Measurements from ENCODE around the gene SEMA5B. TPM values are rescaled to one million over a fixed set of nuclear protein-coding genes. Genes with fewer than 3 reads are reported as not detected.

The SEMA5B gene
- total RNA-seq, 2 donors from 2014 or later: not detected

GRCh38 chr3:122946185-122946584 is 81.4 kb downstream of the SEMA5B start:
- no peak overlapping the region for H3K4me3 Mint-ChIP-seq

GRCh38 chr3:122945230-122945629 is 82.3 kb downstream of the SEMA5B start:
- Mint-ChIP-seq H3K4me1 (ENCODE audit: low read depth) (no peaks in the 10 kb centered on the region), H3K36me3 (ENCODE audit: insufficient read depth in 2 of 2) (no peaks in the 10 kb centered on the region), H3K9me3 (no peaks in the 10 kb centered on the region), H3K4me3 (no peak overlapping the region), H3K27me3 (ENCODE audit: low read depth) (peaks cover 8% of the 10 kb centered on the region), H3K27ac (no peak overlapping the region)
- DNase-seq (no peak), ATAC-seq (replicated peaks in 1 of 2) (no peak)

More at GRCh38 chr3:122946185-122946584, 81.4 kb downstream of the SEMA5B start:
- Mint-ChIP-seq H3K36me3 (ENCODE audit: insufficient read depth in 2 of 2) (no peaks in the 10 kb centered on the region), H3K9me3 (no peaks in the 10 kb centered on the region), H3K27me3 (ENCODE audit: low read depth) (peaks cover 8% of the 10 kb centered on the region), H3K4me1 (ENCODE audit: low read depth) (no peaks in the 10 kb centered on the region), H3K27ac (no peak overlapping the region)
- no peak for ATAC-seq (replicated peaks in 1 of 2)
- no peak for DNase-seq

GRCh38 chr3:122944671-122945161 is 82.8 kb downstream of the SEMA5B start:
- H3K27ac Mint-ChIP-seq: no peak overlapping the region
- H3K27me3 Mint-ChIP-seq (ENCODE audit: low read depth): peaks cover 8% of the 10 kb centered on the region
- no peaks in the 10 kb centered on the region for H3K36me3 Mint-ChIP-seq (ENCODE audit: insufficient read depth in 2 of 2)
- H3K9me3 Mint-ChIP-seq: no peaks in the 10 kb centered on the region
- ATAC-seq (replicated peaks in 1 of 2): no peak
- H3K4me1 Mint-ChIP-seq (ENCODE audit: low read depth): no peaks in the 10 kb centered on the region
- no peak overlapping the region for H3K4me3 Mint-ChIP-seq
- DNase-seq: no peak

- H3K36me3 Mint-ChIP-seq (ENCODE audit: insufficient read depth in 2 of 2): no peaks in the 10 kb centered on the region
- H3K4me1 Mint-ChIP-seq (ENCODE audit: low read depth): no peaks in the 10 kb centered on the region
- no peak overlapping the region for H3K27ac Mint-ChIP-seq
- DNase-seq: no peak
- no peaks in the 10 kb centered on the region for H3K9me3 Mint-ChIP-seq
- ATAC-seq (replicated peaks in 1 of 2): no peak
- peaks cover 8% of the 10 kb centered on the region for H3K27me3 Mint-ChIP-seq (ENCODE audit: low read depth)
- H3K4me3 Mint-ChIP-seq: no peak overlapping the region
Observed at GRCh38 chr3:122943828-122944190, 83.8 kb downstream of the SEMA5B start.

- Mint-ChIP-seq H3K4me3 (no peak overlapping the region), H3K27ac (no peak overlapping the region), H3K9me3 (no peaks in the 10 kb centered on the region), H3K27me3 (ENCODE audit: low read depth) (peaks cover 8% of the 10 kb centered on the region), H3K36me3 (ENCODE audit: insufficient read depth in 2 of 2) (no peaks in the 10 kb centered on the region), H3K4me1 (ENCODE audit: low read depth) (no peaks in the 10 kb centered on the region)
- DNase-seq (peak; percentile 40 to 42), ATAC-seq (replicated peaks in 1 of 2) (peak; percentile 36 to 38)
Observed at GRCh38 chr3:122942937-122943827, 84.4 kb downstream of the SEMA5B start.

GRCh38 chr3:122942239-122942638 is 85.3 kb downstream of the SEMA5B start:
- Mint-ChIP-seq H3K27me3 (ENCODE audit: low read depth) (peaks cover 8% of the 10 kb centered on the region), H3K9me3 (no peaks in the 10 kb centered on the region)
- ATAC-seq (replicated peaks in 1 of 2): no peak

GRCh38 chr3:122941228-122942206 is 86.0 kb downstream of the SEMA5B start:
- Mint-ChIP-seq H3K4me3 (no peak overlapping the region), H3K4me1 (ENCODE audit: low read depth) (no peaks in the 10 kb centered on the region), H3K27ac (no peak overlapping the region), H3K27me3 (ENCODE audit: low read depth) (peaks cover 8% of the 10 kb centered on the region), H3K9me3 (no peaks in the 10 kb centered on the region), H3K36me3 (ENCODE audit: insufficient read depth in 2 of 2) (no peaks in the 10 kb centered on the region)
- ATAC-seq (replicated peaks in 1 of 2) (no peak), DNase-seq (no peak)

More at GRCh38 chr3:122942239-122942638, 85.3 kb downstream of the SEMA5B start:
- H3K4me1 Mint-ChIP-seq (ENCODE audit: low read depth): no peaks in the 10 kb centered on the region
- H3K27ac Mint-ChIP-seq: no peak overlapping the region
- no peak for DNase-seq
- H3K36me3 Mint-ChIP-seq (ENCODE audit: insufficient read depth in 2 of 2): no peaks in the 10 kb centered on the region
- H3K4me3 Mint-ChIP-seq: no peak overlapping the region

- H3K27ac Mint-ChIP-seq: no peak overlapping the region
- H3K4me3 Mint-ChIP-seq: no peak overlapping the region
- ATAC-seq (replicated peaks in 1 of 2) (no peak), DNase-seq (no peak)
- H3K4me1 Mint-ChIP-seq (ENCODE audit: low read depth): no peaks in the 10 kb centered on the region
- H3K36me3 Mint-ChIP-seq (ENCODE audit: insufficient read depth in 2 of 2): no peaks in the 10 kb centered on the region
- H3K9me3 Mint-ChIP-seq: no peaks in the 10 kb centered on the region
- H3K27me3 Mint-ChIP-seq (ENCODE audit: low read depth): peaks cover 8% of the 10 kb centered on the region
Observed at GRCh38 chr3:122940628-122941086, 86.9 kb downstream of the SEMA5B start.

- H3K36me3 Mint-ChIP-seq (ENCODE audit: insufficient read depth in 2 of 2): no peaks in the 10 kb centered on the region
- no peaks in the 10 kb centered on the region for H3K9me3 Mint-ChIP-seq
- H3K27me3 Mint-ChIP-seq (ENCODE audit: low read depth): peaks cover 3% of the 10 kb centered on the region
- no peak for ATAC-seq (replicated peaks in 1 of 2)
- H3K4me1 Mint-ChIP-seq (ENCODE audit: low read depth): no peaks in the 10 kb centered on the region
- no peak overlapping the region for H3K27ac Mint-ChIP-seq
- H3K4me3 Mint-ChIP-seq: no peak overlapping the region
- no peak for DNase-seq
Observed at GRCh38 chr3:122938783-122939425, 88.7 kb downstream of the SEMA5B start.

GRCh38 chr3:122937745-122938144 is 89.8 kb downstream of the SEMA5B start:
- H3K9me3 Mint-ChIP-seq: no peaks in the 10 kb centered on the region
- no peak overlapping the region for H3K27ac Mint-ChIP-seq
- H3K4me1 Mint-ChIP-seq (ENCODE audit: low read depth): no peaks in the 10 kb centered on the region
- H3K36me3 Mint-ChIP-seq (ENCODE audit: insufficient read depth in 2 of 2): no peaks in the 10 kb centered on the region
- DNase-seq: no peak
- ATAC-seq (replicated peaks in 1 of 2): no peak
- H3K4me3 Mint-ChIP-seq: no peak overlapping the region
- no peaks in the 10 kb centered on the region for H3K27me3 Mint-ChIP-seq (ENCODE audit: low read depth)

GRCh38 chr3:122936986-122937385 is 90.6 kb downstream of the SEMA5B start:
- no peak overlapping the region for H3K27ac Mint-ChIP-seq
- no peaks in the 10 kb centered on the region for H3K36me3 Mint-ChIP-seq (ENCODE audit: insufficient read depth in 2 of 2)
- DNase-seq: no peak
- H3K4me1 Mint-ChIP-seq (ENCODE audit: low read depth): no peaks in the 10 kb centered on the region
- H3K9me3 Mint-ChIP-seq: no peaks in the 10 kb centered on the region
- H3K4me3 Mint-ChIP-seq: no peak overlapping the region
- ATAC-seq (replicated peaks in 1 of 2): no peak
- no peaks in the 10 kb centered on the region for H3K27me3 Mint-ChIP-seq (ENCODE audit: low read depth)

- Mint-ChIP-seq H3K9me3 (no peaks in the 10 kb centered on the region), H3K4me1 (ENCODE audit: low read depth) (no peaks in the 10 kb centered on the region), H3K36me3 (ENCODE audit: insufficient read depth in 2 of 2) (no peaks in the 10 kb centered on the region), H3K4me3 (no peak overlapping the region), H3K27me3 (ENCODE audit: low read depth) (no peaks in the 10 kb centered on the region), H3K27ac (no peak overlapping the region)
- no peak for DNase-seq
- ATAC-seq (replicated peaks in 1 of 2): no peak
Observed at GRCh38 chr3:122936335-122936734, 91.2 kb downstream of the SEMA5B start.

All from activated T-cell treated with anti-CD3 and anti-CD28 coated beads, Interleukin-2, amount 50 U/mL, for 72 hours (primary cell).